NOMO-1 treated with dmso at 0.1 percent for 144 hours (cell line): ENCODE measurements around the gene OR52B2.

Experiments used
- DNase-seq: peaks from one replicate; lab custom pipeline; 2025; ENCODE audit not compliant: unreplicated experiment; lab: John Stamatoyannopoulos, UW

OR52B2 gene

DNA sequence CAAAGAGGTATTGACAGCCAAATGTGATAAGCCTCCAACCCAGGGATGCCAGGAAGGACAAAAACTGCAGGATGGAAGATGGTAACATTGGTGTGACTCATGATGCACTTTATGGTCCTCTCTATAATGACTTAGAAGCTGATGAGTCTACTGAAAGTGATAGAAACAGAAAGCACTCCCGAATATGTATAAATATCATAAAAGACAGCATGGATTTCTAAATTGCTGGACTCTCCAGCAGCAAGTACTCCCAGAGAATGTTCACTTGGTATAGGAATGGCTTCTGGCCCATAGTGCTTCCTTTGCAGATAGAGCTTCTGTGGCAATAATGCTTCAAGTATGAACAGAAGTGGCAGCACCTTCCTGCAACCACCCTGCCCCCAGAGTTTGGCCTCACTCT is at the start of gene OR52B2:
OR52B2 (minus strand) TSS at position 101 of the 400 bp plus-strand sequence; CDS start at position 101, 0 bp downstream.
- DNase-seq: no peak

DNA sequence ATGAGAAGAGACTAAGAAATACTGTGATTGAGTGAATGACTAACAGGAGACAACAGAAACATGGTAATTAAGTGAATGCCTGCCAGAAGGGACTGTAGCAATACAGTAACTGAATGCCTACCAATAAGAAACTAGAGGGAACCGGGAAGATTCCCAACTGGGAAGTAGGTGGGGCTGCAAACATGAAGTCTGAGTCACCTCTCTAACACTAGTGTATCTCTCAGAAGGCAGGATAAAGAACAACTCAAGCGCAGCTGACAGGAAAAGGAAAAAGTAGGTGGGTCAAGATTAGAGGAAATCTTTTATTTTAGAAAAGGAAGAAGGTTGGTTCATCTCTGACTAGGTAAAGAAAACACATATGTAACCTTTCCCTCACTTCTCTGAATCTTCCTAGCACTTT is 49.2 kb upstream of the OR52B2 start:
- no peak for DNase-seq

GRCh38 chr11:6217722-6218121 is 47.6 kb upstream of the OR52B2 start:
- no peak for DNase-seq

DNA sequence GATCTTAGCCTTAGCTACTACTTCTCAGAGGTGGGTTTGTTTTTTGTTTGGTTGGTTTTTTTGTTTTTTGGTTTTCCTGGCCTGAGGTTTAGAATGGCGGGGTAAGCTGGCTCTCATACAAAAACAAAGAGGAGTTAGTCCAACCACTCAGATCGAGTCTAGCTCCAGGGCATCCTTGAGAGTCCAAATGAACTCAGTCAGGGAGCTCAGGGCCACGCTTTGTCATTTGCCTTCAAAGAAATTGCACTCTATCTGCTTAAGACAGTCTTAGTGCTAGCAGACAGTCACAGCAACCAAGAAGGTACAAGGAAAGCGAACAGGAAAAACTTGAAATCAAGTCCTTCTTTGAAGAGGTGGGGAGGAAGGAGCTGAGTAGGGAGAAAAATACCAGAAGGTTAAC is 46.4 kb upstream of the OR52B2 start:
- no peak for DNase-seq

DNA sequence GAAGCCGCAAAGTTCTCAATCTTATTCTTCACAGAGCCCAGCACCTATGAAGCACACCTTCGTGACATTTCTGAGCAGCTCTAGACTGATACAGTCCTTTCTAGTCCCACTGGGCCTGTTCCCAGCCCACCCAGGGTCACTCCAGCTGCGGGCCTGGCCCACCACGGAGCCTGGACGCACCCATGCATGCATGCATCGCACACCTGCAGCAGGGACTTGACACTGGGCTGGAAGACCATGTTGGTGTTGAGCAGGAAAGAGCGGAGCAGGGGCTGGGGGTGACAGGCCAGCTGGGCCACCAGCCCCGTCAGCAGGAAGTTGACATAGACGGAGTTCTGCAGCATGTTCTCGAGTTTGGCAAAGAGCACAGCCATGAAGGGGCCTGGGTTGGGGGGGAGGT is 44.4 kb upstream of the OR52B2 start:
- DNase-seq: no peak

DNA sequence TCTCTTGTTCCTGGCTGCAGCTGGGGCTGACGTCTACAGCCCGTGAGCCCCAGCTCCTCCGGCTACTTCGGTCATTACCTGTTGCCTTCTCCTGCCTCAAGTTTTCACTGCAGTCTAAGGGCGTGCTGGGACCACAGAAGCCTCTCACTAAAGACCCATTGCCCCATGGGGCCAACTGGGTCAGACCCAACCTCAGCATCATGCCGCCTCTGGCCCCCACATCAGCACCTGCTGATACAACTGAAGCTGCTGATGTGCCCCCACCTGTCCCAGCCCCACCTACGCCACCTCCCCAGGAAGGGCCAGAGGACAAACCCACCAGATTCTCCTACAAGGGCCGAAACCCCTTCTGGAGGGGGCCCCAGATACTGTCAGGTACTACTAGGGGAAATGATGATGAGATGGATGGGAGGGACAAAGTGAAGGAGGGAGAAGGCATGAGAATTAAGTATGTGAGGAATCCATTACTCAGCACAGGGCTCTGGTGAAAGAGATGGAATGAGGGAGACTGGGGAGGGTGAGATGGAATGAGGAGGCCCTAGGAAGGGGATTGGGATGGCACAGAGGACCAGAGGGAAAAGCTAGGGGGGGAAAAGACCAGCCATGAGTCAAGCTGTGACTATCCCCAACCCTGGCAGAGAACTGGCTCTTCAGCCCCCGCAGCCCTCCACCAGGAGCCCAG is 40.3 kb upstream of the OR52B2 start:
- no peak for DNase-seq

GRCh38 chr11:6209801-6210200 is 39.7 kb upstream of the OR52B2 start:
- no peak for DNase-seq

GRCh38 chr11:6206456-6207180 is 36.5 kb upstream of the OR52B2 start:
- no peak for DNase-seq

- no peak for DNase-seq
These were observed 35.2 kb upstream of the OR52B2 start, which contains the start of gene C11orf42 for GRCh38 chr11:6205366-6205765. TSS of gene C11orf42 (plus strand) at chr11:6205557. CDS start at chr11:6205616, 59 bp downstream.

GRCh38 chr11:6204706-6205105 is 34.6 kb upstream of the OR52B2 start:
- DNase-seq: peak; percentile 55

DNA sequence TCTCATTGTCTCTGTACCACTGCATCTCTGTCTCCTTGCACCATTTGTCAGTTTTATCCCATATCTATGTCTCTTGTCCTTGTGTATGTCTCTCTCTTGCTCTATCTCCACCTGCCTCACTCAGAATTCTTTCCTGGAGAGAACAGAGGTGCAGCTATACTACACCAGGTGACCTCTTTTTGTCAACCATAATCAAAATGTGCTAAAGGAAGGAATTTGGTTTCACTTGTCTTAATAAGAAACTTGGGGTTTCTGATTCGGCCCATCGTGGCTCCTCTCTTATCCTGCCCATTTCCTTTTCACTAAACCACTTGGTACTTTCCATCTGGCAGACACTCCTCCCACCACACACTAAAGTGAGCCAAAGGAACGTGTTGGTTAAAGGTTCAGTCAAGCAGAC is 33.2 kb upstream of the OR52B2 start:
- no peak for DNase-seq

- DNase-seq: no peak
These were observed 31.9 kb upstream of the OR52B2 start for GRCh38 chr11:6202041-6202440.

GRCh38 chr11:6201481-6201880 is 31.4 kb upstream of the OR52B2 start:
- peak; percentile 56 for DNase-seq

- peak; percentile 84 for DNase-seq
These were observed 30.8 kb upstream of the OR52B2 start for GRCh38 chr11:6200975-6201374.

DNA sequence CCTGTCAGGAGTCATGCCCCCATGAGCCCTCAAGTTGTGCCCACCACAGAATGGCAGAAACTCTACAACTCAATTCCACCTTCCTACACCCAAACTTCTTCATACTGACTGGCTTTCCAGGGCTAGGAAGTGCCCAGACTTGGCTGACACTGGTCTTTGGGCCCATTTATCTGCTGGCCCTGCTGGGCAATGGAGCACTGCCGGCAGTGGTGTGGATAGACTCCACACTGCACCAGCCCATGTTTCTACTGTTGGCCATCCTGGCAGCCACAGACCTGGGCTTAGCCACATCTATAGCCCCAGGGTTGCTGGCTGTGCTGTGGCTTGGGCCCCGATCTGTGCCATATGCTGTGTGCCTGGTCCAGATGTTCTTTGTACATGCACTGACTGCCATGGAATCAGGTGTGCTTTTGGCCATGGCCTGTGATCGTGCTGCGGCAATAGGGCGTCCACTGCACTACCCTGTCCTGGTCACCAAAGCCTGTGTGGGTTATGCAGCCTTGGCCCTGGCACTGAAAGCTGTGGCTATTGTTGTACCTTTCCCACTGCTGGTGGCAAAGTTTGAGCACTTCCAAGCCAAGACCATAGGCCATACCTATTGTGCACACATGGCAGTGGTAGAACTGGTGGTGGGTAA is 29.2 kb upstream of the OR52B2 start, which contains the start of gene OR52W1:
OR52W1 (plus strand) TSS at position 51 of the 637 bp plus-strand sequence; CDS start at position 51, 0 bp downstream.
- DNase-seq: no peak

GRCh38 chr11:6197466-6198200 is 27.5 kb upstream of the OR52B2 start:
- no peak for DNase-seq

DNA sequence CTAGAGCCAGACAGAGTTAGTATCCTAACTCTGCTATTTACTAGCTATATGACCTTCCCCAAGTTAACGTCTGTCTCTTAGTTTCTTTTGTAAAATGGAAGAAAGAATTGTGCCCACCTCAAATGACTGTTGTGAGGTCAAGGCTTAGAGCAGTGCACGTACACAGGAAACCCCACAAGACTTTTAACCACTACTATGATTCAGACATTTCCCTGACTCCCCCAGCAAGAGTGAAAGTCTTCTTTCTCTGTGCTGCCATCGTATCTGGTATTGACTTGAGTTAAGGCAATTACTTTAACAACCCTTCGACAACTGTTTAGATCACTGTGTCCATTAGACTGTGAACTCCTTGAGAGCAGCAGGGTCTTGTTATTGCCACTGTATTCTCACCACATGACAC is 26.3 kb upstream of the OR52B2 start:
- DNase-seq: no peak

GRCh38 chr11:6194065-6194581 is 24.0 kb upstream of the OR52B2 start:
- DNase-seq: no peak

DNA sequence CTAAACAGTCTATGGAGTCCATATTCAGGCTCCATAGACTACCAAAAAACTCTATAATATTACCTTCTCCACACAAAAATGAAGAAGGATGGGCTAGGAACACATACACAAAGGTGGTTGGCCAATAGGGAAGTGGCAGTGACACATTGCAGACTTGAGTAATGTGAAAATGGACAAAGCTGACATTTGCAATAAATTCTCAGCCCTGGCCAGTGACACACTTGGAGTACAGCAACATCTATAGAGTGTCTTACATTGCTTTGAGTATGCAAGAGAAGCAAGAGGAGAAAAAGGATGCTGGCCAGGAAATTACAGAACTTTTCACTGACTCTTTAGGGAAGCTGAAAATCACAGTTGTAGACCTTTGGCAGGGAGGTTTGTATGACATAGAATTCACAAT is 21.6 kb upstream of the OR52B2 start:
- peak; percentile 56 for DNase-seq

DNA sequence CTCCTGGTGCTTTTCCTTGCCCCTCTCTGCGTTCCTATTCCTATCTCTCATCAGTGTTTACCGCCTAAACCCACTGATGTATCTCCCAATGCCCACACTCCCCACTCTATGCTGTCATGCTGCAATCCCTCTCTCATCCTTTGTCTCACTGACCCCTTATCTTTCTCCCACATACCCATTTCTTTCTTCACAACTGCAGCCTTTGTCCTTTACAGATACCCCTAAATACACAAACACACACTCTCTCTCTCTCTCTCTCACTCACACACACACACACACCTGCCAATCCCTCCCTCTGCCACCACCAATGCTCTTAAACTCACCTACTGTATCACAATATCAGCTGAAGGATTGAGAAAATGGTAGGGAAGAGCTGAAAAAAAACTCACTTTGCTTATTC is 5.3 kb upstream of the OR52B2 start:
- DNase-seq: no peak
